Stomach smooth muscle (tissue), 2 donors: ENCODE measurements around the gene ZNF689.
A peak's percentile ranks its signal among the peaks of the same experiment; 100 is the strongest.

Experiments used
- H3K27ac ChIP-seq: one replicate; pipeline ENCODE4 v1.7.0; 2013; ENCODE audit warnings: mild to moderate bottlenecking, low read length, inconsistent platforms
- H3K27me3 ChIP-seq, 2 donors: one replicate each; pipeline ENCODE4 v1.7.0; 2013; ENCODE audit warnings: low read length in 2 of 2; ENCODE audit not compliant: insufficient read depth in 2 of 2, control insufficient read depth in 1 of 2
- H3K36me3 ChIP-seq, 2 donors: one replicate each; pipeline ENCODE4 v1.7.0; 2013; ENCODE audit warnings: low read length in 2 of 2; ENCODE audit not compliant: control insufficient read depth in 2 of 2, insufficient read depth in 2 of 2
- H3K4me1 ChIP-seq: one replicate; pipeline ENCODE4 v1.7.0; 2013; ENCODE audit warnings: low read length; ENCODE audit not compliant: control insufficient read depth, insufficient read depth
- H3K4me3 ChIP-seq, 2 donors: one replicate each; pipeline ENCODE4 v1.7.0; 2013; ENCODE audit warnings: low read length in 2 of 2
- H3K9ac ChIP-seq, 2 donors: one replicate each; pipeline ENCODE4 v1.7.0; 2013; ENCODE audit warnings: low read length in 2 of 2, mild to moderate bottlenecking in 1 of 2
- H3K9me3 ChIP-seq, 2 donors: one replicate each; pipeline ENCODE4 v1.7.0; 2013; ENCODE audit warnings: low read length in 2 of 2; ENCODE audit not compliant: control insufficient read depth in 2 of 2
- donor health status: healthy.
- donor health status: Pancreatic carcinoma.

ZNF689 gene

DNA sequence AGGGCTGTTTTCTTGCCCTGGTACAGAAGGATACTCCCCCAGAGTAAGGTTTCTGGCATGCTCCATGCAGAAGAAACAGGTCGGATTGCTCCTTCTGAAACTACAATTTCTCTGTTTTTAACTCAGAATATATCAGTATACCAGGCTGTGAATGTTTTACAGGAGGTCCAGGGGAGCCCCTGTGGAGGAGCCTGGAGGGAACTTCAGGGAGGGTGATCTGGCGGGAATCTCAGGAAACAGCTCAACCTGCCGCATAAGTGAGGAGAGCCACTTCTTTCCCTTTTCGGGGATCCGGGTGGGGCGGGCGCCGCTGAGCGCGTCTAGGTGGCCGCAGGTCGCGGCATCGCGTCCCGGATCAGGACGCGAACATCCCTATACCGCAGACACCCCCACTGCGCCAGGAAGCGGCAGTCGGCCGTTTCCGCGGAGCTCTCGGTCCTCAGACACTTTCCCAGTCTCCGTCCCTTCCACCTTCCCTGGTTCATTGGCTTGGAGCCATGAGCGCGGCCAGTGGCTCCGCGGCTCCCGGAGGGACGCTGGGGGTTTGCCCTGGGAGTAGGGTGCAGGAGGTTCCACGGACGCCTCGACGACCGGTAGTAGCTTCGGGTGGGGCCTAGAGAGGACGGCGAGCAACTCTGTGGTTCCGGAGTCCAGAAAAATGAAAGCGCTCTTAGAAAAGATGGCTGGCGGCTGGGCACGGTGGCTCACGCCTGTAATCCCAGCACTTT is 48.9 kb downstream of the ZNF689 start:
- Histone ChIP-seq H3K27me3 (no peaks in the 10 kb centered on the region), H3K9me3 (no peaks in the 10 kb centered on the region), H3K36me3 (no peaks in the 10 kb centered on the region), H3K4me3 (peak overlapping the region; percentile 69 to 76), H3K9ac (peak overlapping the region; percentile 57 to 66), H3K4me1 (peaks cover 16% of the 10 kb centered on the region), H3K27ac (no peak overlapping the region)

DNA sequence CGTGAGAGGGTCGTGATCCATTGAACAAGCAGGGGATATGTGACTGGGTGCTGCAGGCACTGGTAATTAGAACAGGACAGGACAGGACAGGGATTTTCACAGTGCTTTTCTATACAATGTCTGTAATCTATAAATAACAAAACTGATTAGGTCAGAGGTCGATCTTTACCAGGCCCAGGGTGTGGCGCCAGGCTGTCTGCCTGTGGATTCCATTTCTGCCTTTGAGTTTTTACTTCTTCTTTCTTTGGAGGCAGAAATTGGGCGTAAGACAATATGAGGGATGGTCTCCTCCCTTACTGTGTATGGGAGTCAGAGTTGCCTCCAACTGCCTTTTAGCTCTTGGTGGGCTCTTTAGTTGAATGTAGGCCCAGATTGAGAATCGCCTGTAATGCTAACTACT is 50.5 kb downstream of the ZNF689 start:
- Histone ChIP-seq H3K27me3 (no peaks in the 10 kb centered on the region), H3K4me1 (peaks cover 16% of the 10 kb centered on the region), H3K27ac (no peak overlapping the region), H3K36me3 (peaks cover 0 to 2% of the 10 kb centered on the region in 2 donors), H3K4me3 (no peak overlapping the region), H3K9me3 (no peaks in the 10 kb centered on the region), H3K9ac (no peak overlapping the region)

DNA sequence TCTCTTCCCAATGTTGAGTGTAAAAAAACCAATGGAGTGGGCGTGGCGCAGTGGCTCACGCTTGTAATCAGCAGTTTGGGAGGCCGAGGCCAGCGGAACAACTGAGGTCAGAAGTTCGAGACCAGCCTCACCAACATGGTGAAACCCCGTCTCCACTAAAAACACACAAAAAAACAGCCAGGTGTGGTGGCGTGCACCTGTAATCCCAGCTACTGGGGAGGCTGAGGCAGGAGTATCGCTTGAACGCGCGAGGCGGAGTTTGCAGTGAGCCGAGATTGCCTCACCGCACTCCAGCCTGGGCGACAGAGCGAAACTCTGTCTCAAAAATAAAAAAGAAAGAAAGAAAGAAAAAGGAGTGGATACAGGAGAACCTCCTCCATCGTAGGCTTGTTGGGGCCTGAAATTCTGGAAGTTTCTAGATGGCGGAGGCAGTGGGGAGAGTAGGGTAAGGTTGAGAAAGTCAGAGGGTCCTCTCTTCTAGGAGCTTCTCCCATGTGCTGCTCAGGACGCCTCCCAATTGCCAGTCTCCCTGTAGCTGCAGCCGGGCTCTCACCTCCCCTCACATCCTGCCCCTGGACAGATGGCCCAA is 51.3 kb downstream of the ZNF689 start:
- Histone ChIP-seq H3K36me3 (peaks cover 0 to 3% of the 10 kb centered on the region in 2 donors), H3K4me3 (peak overlapping the region; percentile 69 to 84), H3K27me3 (no peaks in the 10 kb centered on the region), H3K27ac (peak overlapping the region; percentile 91), H3K9ac (peak overlapping the region; percentile 62 to 71), H3K9me3 (no peaks in the 10 kb centered on the region), H3K4me1 (peaks cover 16% of the 10 kb centered on the region)

DNA sequence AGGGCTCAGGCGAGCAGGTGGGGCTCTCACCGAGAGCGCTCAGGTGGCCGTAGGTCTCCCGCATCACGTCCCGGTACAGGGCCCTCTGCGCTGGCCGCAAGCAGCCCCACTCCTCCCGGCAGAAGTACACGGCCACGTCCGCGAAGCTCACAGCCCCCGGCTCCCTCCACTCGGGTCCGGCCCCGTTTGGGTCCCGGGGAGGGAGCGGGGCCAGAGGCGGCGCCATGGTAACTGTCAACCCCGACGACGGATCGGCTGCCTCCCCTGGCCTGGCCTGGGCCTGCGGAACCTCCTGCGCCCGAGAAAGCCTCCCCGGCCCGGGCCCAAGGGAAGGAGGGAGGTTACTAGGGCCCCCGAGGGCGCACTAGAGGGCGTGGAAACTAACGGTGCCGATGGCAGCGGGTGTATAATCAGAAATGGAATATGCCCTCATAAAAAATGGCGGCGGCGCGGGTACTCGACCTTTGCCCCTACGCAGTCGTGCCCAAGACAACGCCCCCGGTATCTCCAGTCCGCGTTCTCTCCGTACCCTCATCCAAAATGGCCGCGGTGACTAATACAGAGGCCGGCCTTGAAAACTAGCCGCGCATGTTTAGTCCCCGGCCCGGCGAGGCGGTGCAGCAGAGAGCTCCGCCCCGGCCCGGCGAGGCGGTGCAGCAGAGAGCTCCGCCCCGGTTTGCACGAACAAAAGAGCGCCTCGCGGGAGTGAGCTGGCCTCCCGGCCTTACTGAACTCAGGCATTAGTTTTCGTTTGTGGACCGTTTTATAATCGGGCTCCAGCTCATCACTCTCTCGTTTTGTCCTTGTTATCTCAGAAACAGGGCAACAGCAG is 52.0 kb downstream of the ZNF689 start, which contains the start of gene ZNF764:
ZNF764 (minus strand) TSS at position 418 of the 832 bp plus-strand sequence; CDS start at position 226, 192 bp downstream.
- Histone ChIP-seq H3K27me3 (no peaks in the 10 kb centered on the region), H3K36me3 (peaks cover 0 to 4% of the 10 kb centered on the region in 2 donors), H3K4me1 (peaks cover 16% of the 10 kb centered on the region), H3K9ac (peak within 1 kb of the TSS; percentile 84 to 86), H3K4me3 (peak within 1 kb of the TSS; percentile 81 to 84), H3K27ac (peak within 1 kb of the TSS; percentile 91), H3K9me3 (no peaks in the 10 kb centered on the region)

DNA sequence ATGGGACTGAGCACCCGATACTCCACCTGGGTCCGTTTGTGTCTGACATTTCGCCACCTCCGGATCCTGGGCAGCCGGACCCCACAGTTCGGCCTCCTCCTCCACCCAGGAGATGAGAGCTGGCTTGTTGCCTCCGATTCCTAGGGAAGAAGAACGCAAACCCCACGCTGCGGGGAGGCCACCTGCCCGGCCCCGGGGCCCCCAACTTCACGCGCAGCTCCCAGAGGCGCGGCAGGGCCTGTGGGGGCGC is 52.6 kb downstream of the ZNF689 start:
- Histone ChIP-seq H3K27me3 (no peaks in the 10 kb centered on the region), H3K9me3 (no peaks in the 10 kb centered on the region), H3K4me1 (peaks cover 16% of the 10 kb centered on the region)

DNA sequence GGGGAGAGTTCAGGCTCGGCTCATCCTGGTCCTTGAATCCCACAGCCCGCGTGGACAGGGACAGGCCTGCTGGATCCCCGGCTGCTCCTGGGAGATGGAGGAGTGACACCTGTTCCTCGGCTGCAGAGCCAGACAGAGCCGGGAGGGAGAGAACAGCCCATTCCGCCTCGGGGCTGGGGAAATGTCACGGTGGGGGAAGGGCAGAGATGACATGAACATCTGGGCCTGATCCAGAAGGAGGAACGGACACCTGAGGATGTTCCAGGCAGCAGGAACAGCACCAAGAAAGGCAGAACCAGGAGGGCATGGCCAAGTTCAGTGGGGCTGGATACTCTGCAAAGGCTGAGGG is 54.1 kb downstream of the ZNF689 start:
- Histone ChIP-seq H3K4me3 (no peak overlapping the region), H3K9ac (no peak overlapping the region), H3K9me3 (no peaks in the 10 kb centered on the region), H3K36me3 (peaks cover 0 to 8% of the 10 kb centered on the region in 2 donors), H3K27ac (no peak overlapping the region), H3K27me3 (no peaks in the 10 kb centered on the region), H3K4me1 (peaks cover 13% of the 10 kb centered on the region)

More for the DNA sequence above, 52.6 kb downstream of the ZNF689 start:
- Histone ChIP-seq H3K27ac (peak overlapping the region; percentile 91), H3K9ac (peak overlapping the region; percentile 84 to 86), H3K36me3 (peaks cover 0 to 8% of the 10 kb centered on the region in 2 donors), H3K4me3 (peak overlapping the region; percentile 81 to 84)

DNA sequence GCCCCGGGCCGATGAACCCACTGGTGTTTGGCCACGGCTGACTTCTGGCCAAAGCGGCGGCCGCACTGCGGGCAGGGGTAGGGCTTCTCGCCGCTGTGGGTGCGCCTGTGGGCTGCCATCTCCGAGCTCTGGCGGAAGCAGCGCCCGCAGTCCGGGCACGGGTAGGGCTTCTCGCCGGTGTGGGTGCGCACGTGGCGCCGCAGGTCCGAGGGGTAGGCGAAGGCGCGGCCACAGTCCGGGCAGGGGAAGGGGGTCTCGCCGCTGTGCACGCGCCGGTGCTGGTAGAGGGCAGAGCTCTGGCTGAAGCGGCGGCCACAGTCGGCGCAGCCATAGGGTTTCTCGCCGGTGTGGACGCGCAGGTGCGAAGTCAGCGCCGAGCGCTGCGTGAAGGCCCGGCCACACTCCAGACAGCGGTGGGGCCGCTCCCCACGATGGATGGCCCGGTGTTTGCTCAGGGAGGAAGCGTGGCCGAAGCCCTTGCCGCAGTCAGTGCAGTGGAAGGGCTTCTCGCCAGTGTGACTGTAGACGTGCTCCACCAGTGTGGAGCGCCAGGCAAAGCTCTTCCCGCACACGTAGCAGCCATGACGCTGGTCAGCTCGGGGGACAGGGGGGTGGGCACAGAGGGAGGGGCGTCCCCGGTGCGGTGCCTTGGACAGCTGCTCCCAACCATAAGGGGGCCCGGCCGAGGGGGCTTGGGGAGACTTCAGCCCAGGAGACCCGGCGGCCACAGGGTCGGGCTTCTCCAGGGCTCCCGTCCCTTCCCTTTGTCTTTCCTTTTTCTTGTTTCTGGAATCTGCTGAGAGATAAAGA is 54.7 kb downstream of the ZNF689 start:
- Histone ChIP-seq H3K27me3 (no peaks in the 10 kb centered on the region), H3K9me3 (no peaks in the 10 kb centered on the region), H3K36me3 (peaks cover 0 to 8% of the 10 kb centered on the region in 2 donors), H3K4me1 (peaks cover 13% of the 10 kb centered on the region), H3K4me3 (no peak overlapping the region), H3K9ac (no peak overlapping the region), H3K27ac (no peak overlapping the region)

DNA sequence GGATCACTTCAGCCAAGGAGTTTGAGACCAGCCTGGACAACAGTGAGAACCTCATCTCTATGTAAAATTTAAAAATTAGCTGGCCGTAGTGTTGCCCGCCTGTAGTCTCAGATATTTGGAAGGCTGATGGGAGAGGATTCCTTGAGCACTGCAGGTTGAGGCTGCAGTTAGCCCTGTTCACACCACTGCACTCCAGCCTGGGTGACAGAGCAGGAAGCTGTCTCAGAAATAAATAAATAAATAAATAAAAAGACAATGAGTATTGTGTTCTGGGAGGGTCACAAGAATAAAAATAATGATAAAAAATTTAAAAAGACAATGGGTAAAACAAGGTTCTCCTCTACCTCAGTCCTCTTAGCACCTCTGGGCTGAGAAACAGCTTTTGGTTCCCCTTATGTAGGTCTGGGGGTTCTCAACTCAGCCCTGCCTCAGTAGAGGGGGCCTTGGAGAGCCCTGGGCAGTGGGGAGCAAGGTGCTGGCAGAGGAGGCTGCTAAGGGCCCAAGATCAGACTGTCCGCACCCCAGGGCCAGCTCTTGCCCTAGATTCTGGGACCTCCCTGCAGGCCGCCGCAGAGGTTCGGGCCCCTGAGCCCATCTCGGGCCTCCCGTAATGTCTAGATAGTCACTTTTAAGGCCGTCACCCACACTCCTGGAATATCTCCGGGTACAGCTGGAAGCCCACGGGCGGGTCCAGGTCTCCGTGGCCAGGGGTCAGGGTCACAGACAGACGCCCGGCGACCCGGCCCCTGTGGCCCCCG is 55.5 kb downstream of the ZNF689 start:
- Histone ChIP-seq H3K4me3 (no peak overlapping the region), H3K9ac (no peak overlapping the region), H3K27me3 (no peaks in the 10 kb centered on the region), H3K4me1 (peaks cover 13% of the 10 kb centered on the region), H3K36me3 (peaks cover 0 to 8% of the 10 kb centered on the region in 2 donors), H3K9me3 (no peaks in the 10 kb centered on the region), H3K27ac (no peak overlapping the region)

DNA sequence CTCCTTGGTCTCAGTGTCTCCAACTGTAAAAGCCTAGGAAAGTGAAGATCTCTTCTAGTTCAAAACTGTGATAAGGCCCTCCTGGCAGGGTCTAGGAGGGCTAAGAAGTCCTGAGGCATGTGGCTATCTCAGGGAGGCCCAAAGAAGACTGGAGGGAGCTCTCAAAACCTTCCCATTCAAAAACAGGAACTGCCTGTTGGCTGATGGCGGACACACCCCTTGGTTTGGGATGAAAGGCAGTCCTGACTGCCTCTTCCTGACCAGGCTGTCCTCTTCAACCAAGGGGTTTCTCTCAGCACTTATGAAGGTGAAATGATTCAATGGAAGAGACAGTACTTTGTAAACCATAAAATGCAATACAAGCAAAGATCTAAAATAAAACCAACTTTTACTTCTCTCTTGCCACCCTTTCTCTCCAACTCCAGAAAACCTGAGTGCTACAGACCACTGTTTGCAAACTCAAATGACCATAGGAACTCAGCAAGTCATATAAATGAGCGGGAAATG is 56.7 kb downstream of the ZNF689 start:
- no peak overlapping the region for H3K9ac ChIP-seq
- no peaks in the 10 kb centered on the region for H3K27me3 ChIP-seq

More for the DNA sequence above, 56.7 kb downstream of the ZNF689 start:
- peaks cover 0 to 8% of the 10 kb centered on the region in 2 donors for H3K36me3 ChIP-seq
- no peaks in the 10 kb centered on the region for H3K9me3 ChIP-seq
- peaks cover 9% of the 10 kb centered on the region for H3K4me1 ChIP-seq
- H3K27ac ChIP-seq, result no peak overlapping the region
- H3K4me3 ChIP-seq, result no peak overlapping the region
